H1 (cell line): ENCODE data around the gene TRIM77. TPM values are rescaled to one million over a fixed set of nuclear protein-coding genes. Genes with fewer than 3 reads are reported as not detected.
A peak's percentile ranks its signal among the peaks of the same experiment; 100 is the strongest.
"Not testable (repeated sequence)": the region's sequence is repeated elsewhere in the genome, so short reads cannot be mapped to it uniquely, and the experiment has no call there.

Experiments
- CTCF ChIA-PET: fragments of 300-600 bp; sonication (Branson Sonifier 250); formaldehyde crosslinking; loops from one replicate; lab custom pipeline; 2021; ENCODE audit not compliant: partially characterized antibody; lab: Charles Lee
- POLR2A ChIA-PET: fragments of 300-600 bp; sonication (Branson Sonifier 250); formaldehyde crosslinking; loops from one replicate; lab custom pipeline; 2021; ENCODE audit warnings: inconsistent platforms; ENCODE audit not compliant: partially characterized antibody; lab: Charles Lee
- DNase-seq, 2 experiments: peaks; one replicate each; pipeline versions ENCODE4 v3.0.0 to v3.0.0-alpha.2; 2010 to 2022; ENCODE audit warnings: low spot score in 2 of 2, low read depth in 1 of 2, mixed read lengths in 1 of 2
- FAIRE-seq: peaks from 2 replicates; lab custom pipeline; 2011; peaks lifted over from hg19 to GRCh38; lab: Jason Lieb, UNC
- H2AFZ ChIP-seq: 2 replicates; pipeline ENCODE4 v1.8.1; 2012; ENCODE audit warnings: low read length, inconsistent platforms
- H2AK5ac ChIP-seq: 2 replicates; pipeline ENCODE4 v1.6.1; 2013; ENCODE audit warnings: low read depth, low read length
- H2BK120ac ChIP-seq: replicated peaks from 2 replicates; pipeline ENCODE3; 2013; ENCODE audit warnings: low read depth, low read length, inconsistent platforms
- H2BK12ac ChIP-seq: 2 replicates; pipeline ENCODE4 v1.6.1; 2013; ENCODE audit warnings: low read depth, low read length
- H2BK15ac ChIP-seq: 2 replicates; pipeline ENCODE4 v1.6.1; 2013; ENCODE audit warnings: low read length
- H2BK20ac ChIP-seq: 2 replicates; pipeline ENCODE4 v1.6.1; 2013; ENCODE audit warnings: low read length
- H2BK5ac ChIP-seq: 2 replicates; pipeline ENCODE4 v1.6.1; 2013; ENCODE audit warnings: low read depth, low read length
- H3K14ac ChIP-seq: 2 replicates; pipeline ENCODE4 v1.6.1; 2013; ENCODE audit warnings: inconsistent platforms; ENCODE audit not compliant: insufficient read length
- H3K18ac ChIP-seq: 2 replicates; pipeline ENCODE4 v1.6.1; 2013; ENCODE audit warnings: low read length; ENCODE audit errors: extremely low read depth
- H3K23ac ChIP-seq: 2 replicates; pipeline ENCODE4 v1.6.1; 2013; ENCODE audit warnings: inconsistent platforms; ENCODE audit not compliant: insufficient read length
- H3K23me2 ChIP-seq: 2 replicates; pipeline ENCODE4 v1.6.1; 2013; ENCODE audit warnings: low read depth, low read length
- H3K27ac ChIP-seq: 2 replicates; pipeline ENCODE4 v1.6.1; 2011; ENCODE audit warnings: low read depth, low read length, inconsistent platforms
- H3K27me3 ChIP-seq, 4 experiments: replicated peaks in 1 of 4; 1 replicate in 1 of 4; 2 replicates in 3 of 4; pipeline versions ENCODE4 v1.6.1 to v1.8.1; 2011 to 2013; ENCODE audit warnings: low read length in 3 of 4, mild to moderate bottlenecking in 3 of 4, inconsistent platforms in 2 of 4, mixed read lengths in 2 of 4, moderate library complexity in 1 of 4; ENCODE audit not compliant: control insufficient read depth in 3 of 4, insufficient read depth in 3 of 4; ENCODE audit errors: extremely low read depth in 1 of 4
- H3K36me3 ChIP-seq, 4 experiments: 2 replicates each; pipeline versions ENCODE4 v1.6.1 to v1.8.1; 2011 to 2013; ENCODE audit warnings: mild to moderate bottlenecking in 4 of 4, low read length in 3 of 4, moderate library complexity in 2 of 4, control low read depth in 1 of 4, inconsistent platforms in 1 of 4; ENCODE audit not compliant: insufficient read depth in 4 of 4, control insufficient read depth in 2 of 4
- H3K4ac ChIP-seq: replicated peaks from 2 replicates; pipeline ENCODE3; 2013; ENCODE audit warnings: low read length, low read depth, mixed read lengths, inconsistent platforms; ENCODE audit not compliant: insufficient read length
- H3K4me1 ChIP-seq, 4 experiments: replicated peaks in 1 of 4; 1 replicate in 1 of 4; 2 replicates in 3 of 4; pipeline versions ENCODE4 v1.6.1 to v1.8.1; 2011 to 2013; ENCODE audit warnings: low read length in 3 of 4, inconsistent platforms in 2 of 4, mixed read lengths in 1 of 4; ENCODE audit not compliant: insufficient read depth in 4 of 4, control insufficient read depth in 3 of 4
- H3K4me2 ChIP-seq, 2 experiments: 2 replicates each; pipeline versions ENCODE4 v1.6.1 to v1.8.1; 2011 to 2013; ENCODE audit warnings: low read depth in 2 of 2, low read length in 2 of 2, control low read depth in 1 of 2, inconsistent platforms in 1 of 2, mild to moderate bottlenecking in 1 of 2; ENCODE audit not compliant: insufficient read depth in 1 of 2
- H3K4me3 ChIP-seq, 4 experiments: fragments of 200-600, 300-600 bp in 1 of 4; sonication (generic), shearing (Covaris generic), sonication (Bioruptor Twin) in 1 of 4; 2 replicates each; pipeline versions ENCODE4 v1.5.1 to v1.8.1; 2011 to 2016; ENCODE audit warnings: low read length in 4 of 4, low read depth in 3 of 4, control low read depth in 2 of 4, inconsistent platforms in 2 of 4, mild to moderate bottlenecking in 2 of 4, mixed read lengths in 1 of 4, moderate library complexity in 1 of 4; ENCODE audit not compliant: insufficient read depth in 2 of 4; ENCODE audit errors: extremely low read depth in 1 of 4
- H3K56ac ChIP-seq: replicated peaks from 2 replicates; pipeline ENCODE3; 2013; ENCODE audit warnings: low read depth, mild to moderate bottlenecking, mixed read lengths, low read length, inconsistent platforms; ENCODE audit not compliant: insufficient read length
- H3K79me1 ChIP-seq: 2 replicates; pipeline ENCODE4 v1.6.1; 2013; ENCODE audit warnings: low read depth, low read length, control low read depth
- H3K79me2 ChIP-seq, 2 experiments: 2 replicates each; pipeline versions ENCODE4 v1.6.1 to v1.8.1; 2012 to 2013; ENCODE audit warnings: low read length in 2 of 2, mild to moderate bottlenecking in 2 of 2, inconsistent platforms in 1 of 2; ENCODE audit not compliant: insufficient read depth in 2 of 2, control insufficient read depth in 1 of 2
- H3K9ac ChIP-seq, 4 experiments: replicated peaks in 1 of 4; 1 replicate in 1 of 4; 2 replicates in 3 of 4; pipeline versions ENCODE4 v1.6.1 to v1.8.1; 2011 to 2013; ENCODE audit warnings: low read depth in 3 of 4, low read length in 3 of 4, control low read depth in 2 of 4, mild to moderate bottlenecking in 2 of 4, moderate library complexity in 2 of 4, inconsistent platforms in 1 of 4; ENCODE audit errors: extremely low read depth in 1 of 4
- H3K9me3 ChIP-seq, 2 experiments: 2 replicates each; pipeline versions ENCODE4 v1.6.1 to v1.8.1; 2012 to 2013; ENCODE audit warnings: mild to moderate bottlenecking in 2 of 2, moderate library complexity in 2 of 2, control low read depth in 1 of 2, inconsistent platforms in 1 of 2, low read depth in 1 of 2, low read length in 1 of 2, mixed read lengths in 1 of 2; ENCODE audit not compliant: insufficient read depth in 2 of 2
- H4K20me1 ChIP-seq, 2 experiments: replicated peaks in 1 of 2; 2 replicates each; pipeline versions ENCODE3 to v1.8.1; 2011 to 2013; ENCODE audit warnings: inconsistent platforms in 2 of 2, low read length in 2 of 2, mild to moderate bottlenecking in 1 of 2; ENCODE audit not compliant: insufficient read depth in 2 of 2, control insufficient read depth in 1 of 2
- H4K5ac ChIP-seq: 2 replicates; pipeline ENCODE4 v1.6.1; 2013; ENCODE audit warnings: low read length, low read depth, mixed read lengths, inconsistent platforms; ENCODE audit not compliant: insufficient read length
- H4K8ac ChIP-seq: 2 replicates; pipeline ENCODE4 v1.8.0; 2013; ENCODE audit warnings: mild to moderate bottlenecking, moderate library complexity, low read length, inconsistent platforms; ENCODE audit not compliant: insufficient read depth; ENCODE audit errors: extremely low read depth
- H4K91ac ChIP-seq: replicated peaks from 2 replicates; pipeline ENCODE3; 2013; ENCODE audit warnings: low read length, mixed read lengths, inconsistent platforms; ENCODE audit not compliant: insufficient read length
- WGBS, 2 experiments: shearing (Covaris generic) in 1 of 2; methylation state at CpG; one replicate each; pipeline versions ENCODE4 v1.1.6 to v1.1.7; 2013 to 2015; ENCODE audit warnings: low lambda C conversion rate in 2 of 2, mixed read lengths in 2 of 2, inconsistent platforms in 1 of 2, low coverage in 1 of 2, missing lambda C conversion rate in 1 of 2; ENCODE audit not compliant: insufficient replicate concordance in 2 of 2, insufficient coverage in 1 of 2, insufficient read length in 1 of 2; ENCODE audit errors: extremely low coverage in 1 of 2, missing lambda C conversion rate in 1 of 2; 5-methylcytosine and 5-hydroxymethylcytosine counted together
- polyA plus RNA-seq, 7 experiments: library from polyadenylated mRNA; depleted of rRNA in 3 of 7; stranded (reverse) in 5 of 7; unstranded in 2 of 7; fragments of >200 nt in 5 of 7; fragments of 200-250 nt in 2 of 7; gene quantifications; 1 replicate in 5 of 7; 2 replicates in 1 of 7; 4 replicates in 1 of 7; pipeline versions ENCODE4 v1.2.1 to v1.2.3, GENCODE V29; 2011 to 2013; ENCODE audit warnings: missing spikeins in 2 of 7, mixed read lengths in 2 of 7
- total RNA-seq: library from RNA; stranded (reverse); fragmentation: NEBNext Ultra II Directional; extraction: Animal tissue kit (Norgen Biotek cat#: 25700); gene quantifications from 2 replicates; pipeline ENCODE4 v1.2.1, GENCODE V29; 2021

Gene TRIM77
- total and polyA plus RNA-seq, 2 of the 8 experiments (the other 6 are each of a cell fraction or from before 2014, with no cell fraction given), result not detected

- H3K56ac ChIP-seq, POLR2A ChIA-PET, H3K23ac ChIP-seq, H3K4me3 ChIP-seq, H4K91ac ChIP-seq, H3K27ac ChIP-seq, H3K4me1 ChIP-seq, H3K9me3 ChIP-seq, H2BK5ac ChIP-seq, FAIRE-seq, H2BK20ac ChIP-seq, H2BK12ac ChIP-seq, H3K9ac ChIP-seq, H3K14ac ChIP-seq, H3K18ac ChIP-seq, H4K20me1 ChIP-seq, H3K4me2 ChIP-seq, DNase-seq, H2AFZ ChIP-seq, H3K4ac ChIP-seq, H3K27me3 ChIP-seq, H2BK120ac ChIP-seq, H3K79me1 ChIP-seq, H3K79me2 ChIP-seq, H3K23me2 ChIP-seq, H4K8ac ChIP-seq, H3K36me3 ChIP-seq, H2AK5ac ChIP-seq, H4K5ac ChIP-seq, CTCF ChIA-PET, H2BK15ac ChIP-seq: not testable (repeated sequence)
These were observed 40.5 kb upstream of the TRIM77 start for GRCh38 chr11:89669586-89669985.

DNA sequence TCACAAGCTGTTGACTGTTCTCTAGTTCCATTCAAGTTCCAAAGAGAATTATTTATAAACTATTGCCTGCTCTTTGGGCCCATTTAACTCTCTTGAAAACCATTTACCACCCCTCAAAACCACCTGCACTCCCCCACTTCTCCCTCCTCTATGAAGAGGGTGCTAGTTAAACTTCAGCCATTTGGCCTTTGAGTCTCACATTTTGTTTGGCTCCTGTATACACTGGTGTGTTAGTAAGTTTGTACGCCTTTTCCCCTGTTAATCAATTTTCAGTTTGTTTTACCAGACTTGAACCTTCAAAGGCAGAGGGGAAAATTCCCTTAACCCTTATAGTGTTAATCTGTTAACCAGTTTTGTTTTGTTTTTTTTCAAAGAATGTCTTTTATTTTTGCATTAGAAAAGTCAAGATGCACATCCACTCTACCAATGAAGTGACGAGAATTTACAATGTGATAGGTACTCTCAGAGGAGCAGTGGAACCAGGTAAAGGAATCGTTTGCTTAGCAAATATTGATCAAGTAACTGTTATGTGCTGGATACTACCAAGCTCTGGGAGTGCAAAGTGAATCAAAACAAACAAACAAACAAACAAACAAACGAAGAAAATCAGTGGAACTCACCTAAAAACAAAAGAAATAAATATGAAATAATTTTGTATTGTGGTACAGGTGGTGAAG, 40.0 kb upstream of the TRIM77 start:
- DNase-seq, H3K23ac ChIP-seq, H3K4me1 ChIP-seq, H3K9me3 ChIP-seq, H4K5ac ChIP-seq, POLR2A ChIA-PET, H3K23me2 ChIP-seq, H3K56ac ChIP-seq, H4K91ac ChIP-seq, H3K14ac ChIP-seq, H3K4me3 ChIP-seq, H2BK12ac ChIP-seq, H3K36me3 ChIP-seq, H2BK120ac ChIP-seq, H3K27ac ChIP-seq, H3K27me3 ChIP-seq, H2AFZ ChIP-seq, H3K79me1 ChIP-seq, H4K20me1 ChIP-seq, H3K4ac ChIP-seq, H4K8ac ChIP-seq, H3K9ac ChIP-seq, CTCF ChIA-PET, H2BK20ac ChIP-seq, H2BK5ac ChIP-seq, H2BK15ac ChIP-seq, H3K18ac ChIP-seq, H3K4me2 ChIP-seq, H2AK5ac ChIP-seq, H3K79me2 ChIP-seq: not testable (repeated sequence)
- WGBS, 2 experiments, result 98% methylated on average over 4 of the region's 4 CpGs; no CpG with 5 or more reads in 1 of the 2 experiments
- peak; percentile 75 for FAIRE-seq
